NB4 (cell line): Measurements from ENCODE around the gene TOP3B.
"Not testable (repeated sequence)": the region's sequence is repeated elsewhere in the genome, so short reads cannot be mapped to it uniquely, and the experiment has no call there.

Experiments used
- DNase-seq: peaks from one replicate; pipeline ENCODE4 v3.0.0; 2010; ENCODE audit warnings: low read depth
- H3K4me3 ChIP-seq: one replicate; pipeline ENCODE4 v1.5.1; 2011; ENCODE audit warnings: mild to moderate bottlenecking, low read depth, low read length, moderate library complexity
- CTCF ChIP-seq: IDR thresholded peaks from one replicate; pipeline ENCODE4 v1.5.1; 2012; ENCODE audit warnings: low read depth, low read length
- MAX ChIP-seq: IDR thresholded peaks from 2 replicates; pipeline ENCODE4 v1.6.1; 2011; ENCODE audit warnings: low read depth, low read length
- MYC ChIP-seq: IDR thresholded peaks from 2 replicates; pipeline ENCODE4 v1.6.1; 2011; ENCODE audit warnings: low read depth, low read length
- POLR2A ChIP-seq: IDR thresholded peaks from 2 replicates; pipeline ENCODE4 v1.6.1; 2011; ENCODE audit warnings: mild to moderate bottlenecking; ENCODE audit not compliant: insufficient read length; ENCODE audit errors: extremely low read depth

TOP3B gene

GRCh38 chr22:21944871-21945270, 37.7 kb downstream of the TOP3B start:
- TF ChIP-seq MAX: no peak
- DNase-seq: no peak
- no peak overlapping the region for H3K4me3 ChIP-seq

GRCh38 chr22:21943571-21944448, 38.8 kb downstream of the TOP3B start:
- no peak for TF ChIP-seq MAX
- TF ChIP-seq POLR2A: no peak
- no peak for TF ChIP-seq MYC
- TF ChIP-seq CTCF: no peak
- DNase-seq: peak; percentile 48
- H3K4me3 ChIP-seq: no peak overlapping the region

- H3K4me3 ChIP-seq: no peak overlapping the region
- TF ChIP-seq CTCF: no peak
- peak; percentile 80 for DNase-seq
Observed at GRCh38 chr22:21942407-21943343, 39.9 kb downstream of the TOP3B start.

- no peak for DNase-seq
- H3K4me3 ChIP-seq: no peak overlapping the region
- no peak for TF ChIP-seq POLR2A
- TF ChIP-seq MYC: no peak
- TF ChIP-seq CTCF: no peak
- no peak for TF ChIP-seq MAX
Observed at GRCh38 chr22:21941921-21942320, 40.7 kb downstream of the TOP3B start.

GRCh38 chr22:21940521-21940920, 42.1 kb downstream of the TOP3B start:
- TF ChIP-seq CTCF (no peak), POLR2A (no peak), MAX (no peak), MYC (no peak)
- DNase-seq: peak; percentile 78
- no peak overlapping the region for H3K4me3 ChIP-seq

- DNase-seq, H3K4me3 ChIP-seq: not testable (repeated sequence)
Observed at GRCh38 chr22:21939935-21940334, 42.7 kb downstream of the TOP3B start.
